WERI-Rb-1 (cell line): ENCODE results near the gene RARG.

Experiments used
- DNase-seq: peaks from one replicate; pipeline ENCODE4 v3.0.0-alpha.2; 2020
- H3K27ac ChIP-seq: fragments of 250-450 bp; sonication (Bioruptor Pico); 2 replicates; pipeline ENCODE4 v1.5.1; 2020; ENCODE audit warnings: mild to moderate bottlenecking, moderate library complexity
- H3K27me3 ChIP-seq: fragments of 250-450 bp; sonication (Bioruptor Pico); 2 replicates; pipeline ENCODE4 v1.5.1; 2021; ENCODE audit warnings: mild to moderate bottlenecking, low read depth, moderate library complexity; ENCODE audit not compliant: insufficient read depth, severe bottlenecking
- H3K36me3 ChIP-seq: fragments of 250-450 bp; sonication (Bioruptor Pico); 2 replicates; pipeline ENCODE4 v1.5.1; 2020; ENCODE audit warnings: mild to moderate bottlenecking, moderate library complexity
- H3K4me3 ChIP-seq: 2 replicates; pipeline ENCODE4 v1.5.1; 2011; ENCODE audit warnings: low read depth, mild to moderate bottlenecking, control low read depth, low read length
- H3K9me3 ChIP-seq: fragments of 250-450 bp; sonication (Bioruptor Pico); 2 replicates; pipeline ENCODE4 v1.5.1; 2021; ENCODE audit warnings: mild to moderate bottlenecking, moderate library complexity; ENCODE audit not compliant: severe bottlenecking
- TF ChIP-seq, protein P1 (sequence below): IDR thresholded peaks from 2 replicates; pipeline ENCODE4 v1.5.1; 2011; ENCODE audit warnings: low read depth, mild to moderate bottlenecking, control low read depth, inconsistent platforms, low read length

The RARG gene

DNA sequence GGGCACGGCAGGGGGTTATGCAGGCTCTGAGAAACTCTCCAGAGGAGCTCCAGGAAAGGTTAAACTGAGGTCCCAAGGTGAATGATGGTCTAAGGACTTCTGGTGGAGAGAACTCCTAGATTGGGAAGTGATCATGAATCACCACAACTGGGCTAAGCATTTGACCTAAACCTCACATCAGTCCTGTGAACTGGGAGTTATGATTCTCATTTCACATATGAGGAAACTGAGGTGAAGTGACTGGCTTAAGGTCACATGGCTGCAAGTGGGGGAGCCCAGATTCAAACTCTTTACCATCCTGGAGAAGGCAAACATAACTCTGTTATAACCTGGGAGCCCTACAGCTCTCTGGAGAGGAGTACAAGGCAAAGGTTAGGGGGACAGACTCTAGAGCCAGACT is 4.2 kb downstream of the RARG start:
- H3K27me3 ChIP-seq, result no peaks in the 10 kb centered on the region
- H3K4me3 ChIP-seq, result no peak overlapping the region
- DNase-seq, result no peak
- H3K27ac ChIP-seq, result no peak overlapping the region
- no peaks in the 10 kb centered on the region for H3K36me3 ChIP-seq
- TF ChIP-seq, protein P1, sequence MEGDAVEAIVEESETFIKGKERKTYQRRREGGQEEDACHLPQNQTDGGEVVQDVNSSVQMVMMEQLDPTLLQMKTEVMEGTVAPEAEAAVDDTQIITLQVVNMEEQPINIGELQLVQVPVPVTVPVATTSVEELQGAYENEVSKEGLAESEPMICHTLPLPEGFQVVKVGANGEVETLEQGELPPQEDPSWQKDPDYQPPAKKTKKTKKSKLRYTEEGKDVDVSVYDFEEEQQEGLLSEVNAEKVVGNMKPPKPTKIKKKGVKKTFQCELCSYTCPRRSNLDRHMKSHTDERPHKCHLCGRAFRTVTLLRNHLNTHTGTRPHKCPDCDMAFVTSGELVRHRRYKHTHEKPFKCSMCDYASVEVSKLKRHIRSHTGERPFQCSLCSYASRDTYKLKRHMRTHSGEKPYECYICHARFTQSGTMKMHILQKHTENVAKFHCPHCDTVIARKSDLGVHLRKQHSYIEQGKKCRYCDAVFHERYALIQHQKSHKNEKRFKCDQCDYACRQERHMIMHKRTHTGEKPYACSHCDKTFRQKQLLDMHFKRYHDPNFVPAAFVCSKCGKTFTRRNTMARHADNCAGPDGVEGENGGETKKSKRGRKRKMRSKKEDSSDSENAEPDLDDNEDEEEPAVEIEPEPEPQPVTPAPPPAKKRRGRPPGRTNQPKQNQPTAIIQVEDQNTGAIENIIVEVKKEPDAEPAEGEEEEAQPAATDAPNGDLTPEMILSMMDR, result no peak
- H3K9me3 ChIP-seq, result no peaks in the 10 kb centered on the region

DNA sequence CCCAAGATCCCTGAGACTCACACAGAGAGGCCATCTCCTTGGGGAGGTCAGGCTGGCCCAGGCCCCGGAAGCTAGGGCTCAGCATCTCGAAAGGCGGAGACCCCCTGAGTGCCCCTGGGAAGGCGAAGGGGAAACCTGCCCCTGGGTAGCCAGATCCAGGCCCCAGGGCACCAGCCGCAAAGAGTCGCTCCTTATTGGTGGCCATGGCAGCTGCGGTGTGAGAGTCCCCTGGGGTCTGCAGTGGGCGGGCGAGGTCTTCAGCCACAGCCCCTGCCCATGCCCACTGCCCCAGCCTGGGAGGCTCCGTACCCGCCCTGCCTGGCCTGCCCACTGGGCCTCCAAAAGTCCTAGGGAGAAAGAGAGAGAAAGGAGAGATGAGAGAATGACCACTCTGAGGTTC is 4.7 kb downstream of the RARG start:
- no peak for DNase-seq
- Histone ChIP-seq H3K9me3 (no peaks in the 10 kb centered on the region), H3K36me3 (no peaks in the 10 kb centered on the region), H3K27me3 (no peaks in the 10 kb centered on the region), H3K27ac (no peak overlapping the region), H3K4me3 (no peak overlapping the region)
- TF ChIP-seq, protein P1, result no peak

DNA sequence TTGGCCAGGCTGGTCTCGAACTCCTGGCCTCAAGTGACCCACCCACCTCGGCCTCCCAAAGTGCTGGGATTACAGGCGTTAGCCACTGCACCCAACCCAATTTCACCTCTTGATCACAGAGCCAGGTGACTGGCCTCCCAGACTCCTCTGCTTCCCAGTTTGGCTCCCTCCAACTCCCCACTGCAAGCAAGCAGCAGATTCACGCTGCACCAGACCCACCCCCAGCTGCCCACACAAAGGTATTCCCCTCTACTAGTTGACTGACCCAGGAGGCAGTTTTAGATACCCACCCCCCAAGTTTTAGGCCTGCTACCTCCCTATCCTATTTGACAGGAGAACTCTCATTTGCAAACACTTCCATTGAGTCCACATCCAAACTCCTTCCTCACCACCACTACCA is 5.2 kb downstream of the RARG start:
- DNase-seq, result no peak
- no peaks in the 10 kb centered on the region for H3K36me3 ChIP-seq
- H3K27me3 ChIP-seq, result no peaks in the 10 kb centered on the region
- no peak overlapping the region for H3K27ac ChIP-seq
- H3K4me3 ChIP-seq, result no peak overlapping the region
- no peaks in the 10 kb centered on the region for H3K9me3 ChIP-seq
- TF ChIP-seq, protein P1, result no peak

DNA sequence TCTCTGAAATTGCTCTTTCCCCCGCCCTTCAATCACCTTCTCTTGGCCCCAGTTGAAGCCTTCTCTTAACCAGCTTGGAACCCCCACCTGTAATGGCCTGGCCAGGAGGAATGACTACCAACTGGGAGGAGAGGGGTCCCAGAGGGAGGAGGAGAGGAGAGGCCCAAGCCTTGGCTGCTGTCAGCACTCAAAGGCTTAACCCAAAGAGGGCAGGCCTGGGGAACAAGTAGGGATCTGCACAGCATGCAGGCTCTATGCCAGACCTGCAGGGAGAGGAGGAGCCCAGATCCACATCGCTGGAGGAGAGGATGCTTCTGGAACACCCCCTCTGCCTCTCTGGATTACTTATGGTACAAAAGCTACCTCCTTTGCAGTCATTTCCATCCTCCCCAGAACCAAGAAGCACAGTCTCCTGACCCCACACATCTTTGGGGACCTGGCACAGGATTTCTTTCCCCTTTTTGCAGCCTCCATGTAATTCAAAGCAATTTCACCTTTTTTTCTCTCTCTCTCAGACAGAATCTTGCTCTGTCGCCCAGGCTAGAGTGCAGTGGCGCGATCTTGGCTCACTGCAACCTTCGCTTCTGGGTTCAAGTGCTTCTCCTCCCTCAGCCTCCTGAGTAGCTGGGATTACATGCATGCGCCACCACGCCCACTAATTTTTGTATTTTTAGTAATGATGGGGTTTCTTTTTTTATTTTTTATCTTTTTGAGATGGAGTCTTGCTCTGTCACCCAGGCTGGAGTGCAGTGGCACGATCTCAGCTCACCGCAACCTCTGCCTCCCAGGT is 6.2 kb downstream of the RARG start:
- TF ChIP-seq, protein P1, result no peak

DNA sequence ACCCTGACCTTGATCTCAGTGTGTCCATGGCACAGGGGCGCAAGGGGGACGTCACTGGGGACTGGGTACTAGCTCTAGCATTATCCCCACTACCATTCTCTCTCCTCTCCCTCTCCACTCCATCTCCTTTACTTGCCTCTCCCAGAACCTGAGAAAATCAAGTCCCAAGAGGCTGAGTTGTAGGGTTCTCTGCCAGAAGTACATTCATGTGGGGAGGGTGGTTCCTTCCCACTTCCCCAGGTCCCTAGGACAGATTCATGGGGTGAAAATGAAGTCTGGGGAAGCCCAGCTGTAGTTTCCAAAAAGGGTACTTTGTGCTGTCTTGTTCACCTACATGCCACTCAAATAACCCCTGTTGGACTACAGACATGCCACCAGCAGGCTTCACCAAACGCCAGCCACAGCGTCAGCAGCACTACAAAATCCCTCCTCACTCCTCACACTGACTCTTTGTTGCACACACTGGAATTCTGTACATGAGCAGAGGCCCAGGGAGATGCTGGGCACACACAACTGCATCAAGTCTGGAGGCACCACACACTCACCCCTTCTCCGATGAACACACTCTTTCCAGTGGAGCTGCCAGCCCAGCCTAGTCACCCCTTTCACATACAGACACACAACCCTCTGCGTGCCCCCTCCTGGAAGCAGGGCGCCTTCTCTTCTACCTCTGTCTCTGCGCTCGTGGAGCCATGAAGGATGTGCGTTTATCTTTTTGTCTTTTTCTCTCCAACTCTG is 6.9 kb downstream of the RARG start:
- TF ChIP-seq, protein P1, result no peak
- peak overlapping the region; percentile 70 for H3K27ac ChIP-seq
- no peaks in the 10 kb centered on the region for H3K9me3 ChIP-seq
- H3K27me3 ChIP-seq, result no peaks in the 10 kb centered on the region
- no peak for DNase-seq
- H3K36me3 ChIP-seq, result no peaks in the 10 kb centered on the region
- no peak overlapping the region for H3K4me3 ChIP-seq

More for the DNA sequence above, 6.2 kb downstream of the RARG start:
- H3K4me3 ChIP-seq, result no peak overlapping the region
- no peaks in the 10 kb centered on the region for H3K9me3 ChIP-seq
- H3K27ac ChIP-seq, result peak overlapping the region; percentile 70
- no peaks in the 10 kb centered on the region for H3K36me3 ChIP-seq
- DNase-seq, result peak; percentile 59
- no peaks in the 10 kb centered on the region for H3K27me3 ChIP-seq
